Epithelial cell of esophagus (primary cell): ENCODE results near the gene HDAC7.

Experiments used
- DNase-seq: peaks from one replicate; pipeline ENCODE4 v3.0.0; 2010; ENCODE audit warnings: low read depth
- H3K4me3 ChIP-seq: 2 replicates; pipeline ENCODE4 v1.5.1; 2011; ENCODE audit warnings: mild to moderate bottlenecking, low read length, control low read depth
- CTCF ChIP-seq: IDR thresholded peaks from 2 replicates; pipeline ENCODE4 v1.5.1; 2011; ENCODE audit warnings: low read depth, mild to moderate bottlenecking, low read length, control low read depth, inconsistent platforms; ENCODE audit not compliant: insufficient read depth; ENCODE audit errors: missing control alignments

The HDAC7 gene

GRCh38 chr12:47829584-47829983, 9.9 kb upstream of the HDAC7 start:
- no peak overlapping the region for H3K4me3 ChIP-seq
- no peak for TF ChIP-seq CTCF
- no peak for DNase-seq

- no peak for TF ChIP-seq CTCF
- peak; percentile 91 for DNase-seq
- H3K4me3 ChIP-seq, result no peak overlapping the region
Observed at GRCh38 chr12:47828976-47829482, 9.3 kb upstream of the HDAC7 start.

GRCh38 chr12:47828008-47828975, 8.6 kb upstream of the HDAC7 start:
- TF ChIP-seq CTCF, result no peak
- DNase-seq, result no peak

GRCh38 chr12:47825173-47825639, 5.5 kb upstream of the HDAC7 start:
- no peak overlapping the region for H3K4me3 ChIP-seq
- TF ChIP-seq CTCF, result no peak
- peak; percentile 71 for DNase-seq

More at GRCh38 chr12:47828008-47828975, 8.6 kb upstream of the HDAC7 start:
- H3K4me3 ChIP-seq, result no peak overlapping the region

- TF ChIP-seq CTCF, result no peak
- H3K4me3 ChIP-seq, result no peak overlapping the region
- DNase-seq, result no peak
Observed at GRCh38 chr12:47824635-47825034, 4.9 kb upstream of the HDAC7 start.

- H3K4me3 ChIP-seq, result no peak overlapping the region
- TF ChIP-seq CTCF, result no peak
- DNase-seq, result no peak
Observed at GRCh38 chr12:47824198-47824597, 4.5 kb upstream of the HDAC7 start.
